ENCODE measurements around the gene XIST.
"Not testable (repeated sequence)": the region's sequence is repeated elsewhere in the genome, so short reads cannot be mapped to it uniquely, and the experiment has no call there.

The XIST gene

GRCh38 chrX:73817393-73818199 is 34.9 kb downstream of the XIST start:
- no peak for TF ChIP-seq CTCF (IDR thresholded peaks at IDR 0.05; ENCODE audit: insufficient read depth, low read length, missing control alignments)
- no peak overlapping the region for H3K4me3 ChIP-seq (ENCODE audit: low read depth, low read length)
- ChIA-PET POLR2A (no interaction called here), CTCF (no interaction called here)
- DNase-seq (ENCODE audit: low read depth, low spot score): no peak

GRCh38 chrX:73812256-73812655 is 40.3 kb downstream of the XIST start:
- DNase-seq (ENCODE audit: low read depth, low spot score): no peak
- no peak overlapping the region for H3K4me3 ChIP-seq (ENCODE audit: low read depth, low read length)
- ChIA-PET CTCF (no interaction called here), POLR2A (no interaction called here)
- TF ChIP-seq CTCF (IDR thresholded peaks at IDR 0.05; ENCODE audit: insufficient read depth, low read length, missing control alignments): no peak

GRCh38 chrX:73804109-73804508 is 48.4 kb downstream of the XIST start:
- POLR2A ChIA-PET; CTCF ChIA-PET; DNase-seq (ENCODE audit: low read depth, low spot score); H3K4me3 ChIP-seq (ENCODE audit: low read depth, low read length): not testable (repeated sequence)

- ChIA-PET CTCF (no interaction called here), POLR2A (no interaction called here)
- H3K4me3 ChIP-seq (ENCODE audit: low read depth, low read length): no peak overlapping the region
- no peak for TF ChIP-seq CTCF (IDR thresholded peaks at IDR 0.05; ENCODE audit: insufficient read depth, low read length, missing control alignments)
- DNase-seq (ENCODE audit: low read depth, low spot score): no peak
Measured at GRCh38 chrX:73799888-73800287, 52.6 kb downstream of the XIST start.

DNA sequence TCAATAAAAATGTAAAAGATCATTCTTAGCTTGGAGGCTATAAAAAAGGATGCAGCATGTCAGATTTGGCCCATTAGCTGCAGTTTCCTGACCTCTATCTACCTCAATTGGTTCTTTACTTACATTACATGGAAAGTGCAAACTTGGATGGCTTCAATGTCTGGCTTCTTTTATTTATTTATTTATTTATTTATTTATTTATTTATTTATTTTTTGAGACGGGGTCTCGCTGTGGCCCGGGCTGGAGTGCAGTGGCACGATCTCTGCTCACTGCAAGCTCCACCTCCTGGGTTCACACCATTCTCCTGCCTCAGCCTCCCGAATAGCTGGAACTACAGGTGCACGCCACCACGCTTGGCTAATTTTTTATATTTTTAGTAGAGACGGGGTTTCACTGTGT is 60.0 kb downstream of the XIST start:
- DNase-seq (ENCODE audit: low read depth, low spot score); CTCF ChIA-PET; H3K4me3 ChIP-seq (ENCODE audit: low read depth, low read length); POLR2A ChIA-PET: not testable (repeated sequence)

DNA sequence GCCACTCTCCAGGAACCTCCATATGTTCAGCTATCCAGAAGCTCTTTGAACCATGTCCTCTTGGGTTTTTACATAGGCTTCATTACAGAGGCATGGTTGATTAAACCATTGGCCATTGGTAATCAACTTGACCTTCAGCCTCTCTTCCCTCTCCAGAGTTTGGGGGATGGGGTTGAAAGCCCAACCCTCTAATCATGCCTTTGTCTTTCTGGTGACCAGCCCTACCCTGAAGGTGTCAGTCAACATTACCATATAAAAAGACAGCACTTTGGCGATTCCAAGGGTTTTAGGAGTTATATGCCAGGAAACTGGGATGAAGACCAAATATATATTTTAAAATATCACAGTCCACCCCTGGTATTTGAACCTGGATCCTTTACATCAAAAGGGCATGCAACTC is 67.0 kb downstream of the XIST start:
- DNase-seq (ENCODE audit: low read depth, low spot score): no peak
- CTCF ChIA-PET: no interaction called here
- no peak for TF ChIP-seq CTCF (IDR thresholded peaks at IDR 0.05; ENCODE audit: insufficient read depth, low read length, missing control alignments)
- H3K4me3 ChIP-seq (ENCODE audit: low read depth, low read length): no peak overlapping the region
- POLR2A ChIA-PET: no interaction called here
